Ishikawa (cell line): ENCODE measurements around the gene EIF4E1B.

Experiments
- CEBPB ChIP-seq: IDR thresholded peaks from 2 replicates; pipeline ENCODE4 v1.6.1; 2012
- CREB1 ChIP-seq: IDR thresholded peaks from 2 replicates; pipeline ENCODE4 v1.6.1; 2012; ENCODE audit warnings: low read depth
- EGR1 ChIP-seq: IDR thresholded peaks from 2 replicates; pipeline ENCODE4 v1.6.1; 2012
- EP300 ChIP-seq: IDR thresholded peaks from 2 replicates; pipeline ENCODE4 v1.6.1; 2012; ENCODE audit warnings: borderline replicate concordance
- FOXM1 ChIP-seq: IDR thresholded peaks from 2 replicates; pipeline ENCODE4 v1.6.1; 2012; ENCODE audit warnings: low read depth, borderline replicate concordance
- MAX ChIP-seq: IDR thresholded peaks from 2 replicates; pipeline ENCODE4 v1.6.1; 2012
- NFIC ChIP-seq: IDR thresholded peaks from 2 replicates; pipeline ENCODE4 v1.6.1; 2012
- RAD21 ChIP-seq: IDR thresholded peaks from 2 replicates; pipeline ENCODE4 v1.6.1; 2012; ENCODE audit warnings: low read depth
- REST ChIP-seq: IDR thresholded peaks from 2 replicates; pipeline ENCODE4 v1.6.1; 2012; ENCODE audit warnings: low read depth, mild to moderate bottlenecking
- TAF1 ChIP-seq: IDR thresholded peaks from 2 replicates; pipeline ENCODE4 v1.6.1; 2012; ENCODE audit warnings: low read depth, mild to moderate bottlenecking
- TCF12 ChIP-seq: IDR thresholded peaks from 2 replicates; pipeline ENCODE4 v1.6.1; 2012; ENCODE audit warnings: low read depth
- TEAD4 ChIP-seq: IDR thresholded peaks from 2 replicates; pipeline ENCODE4 v1.6.1; 2012
- USF1 ChIP-seq: IDR thresholded peaks from 2 replicates; pipeline ENCODE4 v1.6.1; 2012
- YY1 ChIP-seq: IDR thresholded peaks from 2 replicates; pipeline ENCODE4 v1.6.1; 2012; ENCODE audit warnings: low read depth
- ZBTB7A ChIP-seq: IDR thresholded peaks from 2 replicates; pipeline ENCODE4 v1.6.1; 2012; ENCODE audit warnings: low read depth

Gene EIF4E1B

GRCh38 chr5:176648474-176649194, 18.2 kb downstream of the EIF4E1B start:
- no peak for TF ChIP-seq YY1

- no peak for TF ChIP-seq TCF12
- no peak for TF ChIP-seq ZBTB7A
- TF ChIP-seq RAD21: no peak
- no peak for TF ChIP-seq NFIC
- no peak for TF ChIP-seq FOXM1
- no peak for TF ChIP-seq MAX
- no peak for TF ChIP-seq TAF1
- TF ChIP-seq TEAD4: no peak
- TF ChIP-seq EP300: no peak
- TF ChIP-seq EGR1: no peak
- no peak for TF ChIP-seq YY1
- TF ChIP-seq CREB1: no peak
- no peak for TF ChIP-seq REST
- TF ChIP-seq CEBPB: no peak
- no peak for TF ChIP-seq USF1
These were observed 19.9 kb downstream of the EIF4E1B start for GRCh38 chr5:176650354-176650884.

GRCh38 chr5:176651472-176651980, 21.1 kb downstream of the EIF4E1B start:
- TF ChIP-seq CEBPB (no peak), MAX (no peak), TEAD4 (no peak), TCF12 (no peak), CREB1 (no peak), TAF1 (no peak), RAD21 (no peak), REST (no peak), ZBTB7A (no peak), USF1 (no peak), EGR1 (no peak), NFIC (no peak), FOXM1 (no peak), YY1 (no peak), EP300 (no peak)

- TF ChIP-seq ZBTB7A (no peak), REST (no peak), EGR1 (no peak), TEAD4 (no peak), NFIC (no peak), CEBPB (no peak), USF1 (no peak), TAF1 (no peak), CREB1 (no peak), YY1 (no peak), EP300 (no peak), MAX (no peak), TCF12 (no peak), RAD21 (no peak), FOXM1 (no peak)
These were observed 21.7 kb downstream of the EIF4E1B start for GRCh38 chr5:176652136-176652535.
